Endothelial cell of umbilical vein (primary cell): ENCODE data around the gene JMJD6. TPM values are rescaled to one million over a fixed set of nuclear protein-coding genes. Genes with fewer than 3 reads are reported as not detected.

ENCODE experiments used
- BruUV-seq: library from RNA; stranded (reverse); fragments of 400-500 nt; replicated peaks from 2 replicates; lab custom pipeline; 2021; lab: Mats Ljungman, UMichigan
- CTCF ChIA-PET: fragments of 300-600, 350-600 bp; sonication (Branson Sonifier 250); formaldehyde crosslinking; loops from one replicate; lab custom pipeline; 2021; ENCODE audit warnings: antibody characterized with exemption, inconsistent platforms; lab: Charles Lee
- POLR2A ChIA-PET: fragments of 300-600, 350-600 bp; sonication (Branson Sonifier 250); formaldehyde crosslinking; loops from one replicate; lab custom pipeline; 2021; ENCODE audit warnings: antibody characterized with exemption, inconsistent platforms; lab: Charles Lee
- DNase-seq: peaks from one replicate; pipeline ENCODE4 v3.0.0-alpha.2; 2011; ENCODE audit warnings: low read depth, low spot score
- FAIRE-seq: peaks from 2 replicates; lab custom pipeline; 2011; peaks lifted over from hg19 to GRCh38; lab: Jason Lieb, UNC
- H2AFZ ChIP-seq: 2 replicates; pipeline ENCODE4 v1.6.0; 2012; ENCODE audit warnings: low read depth, low read length, control low read depth, inconsistent platforms
- H3K27ac ChIP-seq: 2 replicates; pipeline ENCODE4 v1.5.1; 2011; ENCODE audit warnings: low read depth, mild to moderate bottlenecking, control low read depth, low read length, moderate library complexity; ENCODE audit not compliant: insufficient read depth
- H3K27me3 ChIP-seq, 2 experiments: 2 replicates each; pipeline versions ENCODE4 v1.6.0 to v1.6.1; 2011; ENCODE audit warnings: low read length in 2 of 2, mixed read lengths in 1 of 2; ENCODE audit not compliant: control insufficient read depth in 2 of 2, insufficient read depth in 2 of 2
- H3K36me3 ChIP-seq, 2 experiments: 2 replicates in 1 of 2; 3 replicates in 1 of 2; pipeline ENCODE4 v1.5.1; 2011; ENCODE audit warnings: low read length in 2 of 2, mild to moderate bottlenecking in 1 of 2, moderate library complexity in 1 of 2; ENCODE audit not compliant: control insufficient read depth in 2 of 2, insufficient read depth in 2 of 2; ENCODE audit errors: extremely low read depth in 1 of 2
- H3K4me1 ChIP-seq: 3 replicates; pipeline ENCODE4 v1.5.1; 2011; ENCODE audit warnings: mild to moderate bottlenecking, low read length; ENCODE audit not compliant: control insufficient read depth, insufficient read depth; ENCODE audit errors: extremely low read depth
- H3K4me2 ChIP-seq: 2 replicates; pipeline ENCODE4 v1.6.1; 2011; ENCODE audit warnings: low read length, control low read depth, mixed read lengths; ENCODE audit not compliant: insufficient read depth
- H3K4me3 ChIP-seq, 3 experiments: fragments of 200-600 bp in 1 of 3; sonication (generic), shearing (Covaris generic) in 1 of 3; replicated peaks in 1 of 3; 2 replicates each; pipeline ENCODE4 v1.5.1; 2011 to 2016; ENCODE audit warnings: control low read depth in 3 of 3, low read length in 3 of 3, mild to moderate bottlenecking in 2 of 3, inconsistent platforms in 1 of 3, low read depth in 1 of 3, moderate library complexity in 1 of 3; ENCODE audit not compliant: insufficient read depth in 1 of 3
- H3K79me2 ChIP-seq: 2 replicates; pipeline ENCODE4 v1.6.0; 2012; ENCODE audit warnings: low read length, inconsistent platforms; ENCODE audit not compliant: control insufficient read depth, insufficient read depth
- H3K9ac ChIP-seq: replicated peaks from 2 replicates; pipeline ENCODE3; 2011; ENCODE audit warnings: low read length, control low read depth; ENCODE audit not compliant: insufficient read depth; ENCODE audit errors: extremely low read depth
- H3K9me1 ChIP-seq: replicated peaks from 3 replicates; pipeline ENCODE4 v1.6.0; 2011; ENCODE audit warnings: mild to moderate bottlenecking, low read length; ENCODE audit not compliant: control insufficient read depth, insufficient read depth; ENCODE audit errors: extremely low read depth
- H3K9me3 ChIP-seq: replicated peaks from 2 replicates; pipeline ENCODE4 v1.5.1; 2012; ENCODE audit warnings: low read length, inconsistent platforms; ENCODE audit not compliant: control insufficient read depth, insufficient read depth
- H4K20me1 ChIP-seq: replicated peaks from 2 replicates; pipeline ENCODE3; 2011; ENCODE audit warnings: mild to moderate bottlenecking, low read length; ENCODE audit not compliant: control insufficient read depth, insufficient read depth; ENCODE audit errors: extremely low read depth
- FOS ChIP-seq: IDR thresholded peaks from 2 replicates; pipeline ENCODE4 v1.6.1; 2011; ENCODE audit warnings: mild to moderate bottlenecking, low read length, moderate library complexity, borderline replicate concordance; ENCODE audit not compliant: insufficient read depth
- GATA2 ChIP-seq: IDR thresholded peaks from 2 replicates; pipeline ENCODE4 v1.7.0; 2011; ENCODE audit warnings: low read depth, mild to moderate bottlenecking, moderate library complexity, mixed read lengths, low read length; ENCODE audit not compliant: insufficient read length, insufficient read depth
- JUN ChIP-seq: IDR thresholded peaks from 2 replicates; pipeline ENCODE4 v1.6.1; 2011; ENCODE audit warnings: borderline replicate concordance, low read depth; ENCODE audit not compliant: insufficient read length, insufficient read depth
- dilution Hi-C: fragments of 300-500 bp; cut with MboI; formaldehyde crosslinking; loops from one replicate; pipeline ENCODE4 v1.15.0; 2019; ENCODE audit warnings: low sequenced_read_pairs; ENCODE audit not compliant: extremely low pct_ligation_motif_present
- intact Hi-C: fragments of 100-400 bp; cut with micrococcal nuclease; formaldehyde crosslinking; loops from one replicate; pipeline ENCODE4 v1.10.0; 2022
- polyA plus RNA-seq, 4 experiments: library from polyadenylated mRNA; depleted of rRNA in 3 of 4; stranded (reverse) in 3 of 4; unstranded in 1 of 4; fragments of >200 nt; gene quantifications; 2 replicates each; pipeline versions ENCODE4 v1.2.1 to v1.2.3, GENCODE V29; 2011 to 2012; ENCODE audit warnings: missing spikeins in 1 of 4
- total RNA-seq: library from RNA; stranded (reverse); gene quantifications from 2 replicates; pipeline ENCODE4 v1.2.3, GENCODE V29; 2021
- TF ChIP-seq, protein P1 (sequence below): IDR thresholded peaks from 2 replicates; pipeline ENCODE4 v1.6.1; 2011; ENCODE audit not compliant: insufficient read depth, insufficient read length
- TF ChIP-seq, protein P2 (sequence below), 2 donors: IDR thresholded peaks; 1 replicate in 1 of 2; 2 replicates in 1 of 2; pipeline ENCODE4 v1.5.1; 2011; ENCODE audit warnings: low read length in 2 of 2, mild to moderate bottlenecking in 2 of 2, moderate library complexity in 2 of 2, control low read depth in 1 of 2, inconsistent platforms in 1 of 2, low read depth in 1 of 2; ENCODE audit not compliant: insufficient read depth in 1 of 2; ENCODE audit errors: extremely low read depth in 1 of 2

The JMJD6 gene
- total and polyA plus RNA-seq, 2 donors (not counting 3 experiments of a cell fraction or from before 2014, with no cell fraction given), result 19.8 to 36.6 TPM

DNA sequence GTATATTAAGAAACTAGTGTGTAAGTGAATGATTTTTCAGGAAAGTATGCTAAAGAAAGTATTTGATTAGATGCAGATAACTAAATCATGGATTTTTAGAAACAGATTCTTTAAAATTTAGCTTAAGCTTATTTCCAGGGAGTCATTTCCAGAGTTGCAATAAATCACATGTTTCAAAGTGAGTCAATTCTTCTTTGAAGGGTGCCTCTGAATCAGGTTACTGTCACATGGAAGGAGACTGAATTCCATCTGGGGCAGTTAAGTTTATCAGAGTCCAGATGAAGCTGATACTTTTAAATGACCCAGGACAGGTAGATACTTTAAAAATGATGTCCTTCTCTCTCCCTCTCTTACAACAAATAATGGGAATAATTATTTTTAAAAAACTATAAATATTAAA lies 16.6 kb upstream of the JMJD6 start:
- Histone ChIP-seq H3K4me2 (no peak overlapping the region), H3K9me3 (no peaks in the 10 kb centered on the region), H3K27ac (no peak overlapping the region), H3K27me3 (no peaks in the 10 kb centered on the region), H2AFZ (no peak overlapping the region), H3K4me3 (no peak overlapping the region), H3K4me1 (peaks cover 14% of the 10 kb centered on the region), H3K9me1 (no peaks in the 10 kb centered on the region), H3K79me2 (peaks cover 13% of the 10 kb centered on the region), H3K36me3 (peaks cover 2 to 6% of the 10 kb centered on the region in 2 experiments), H4K20me1 (no peaks in the 10 kb centered on the region), H3K9ac (no peak overlapping the region)
- ChIA-PET CTCF (interaction anchor here (0.9 kb wide), 1 partner anchor 29 kb away, joined by 3 read pairs; no protein-coding TSS in a partner anchor), POLR2A (no interaction called here)
- no TSS peak for BruUV-seq
- dilution Hi-C loops (no loop called here), intact Hi-C loops (no loop called here)
- DNase-seq, result no peak
- TF ChIP-seq FOS (no peak), GATA2 (no peak), JUN (no peak)
- TF ChIP-seq, protein P1, sequence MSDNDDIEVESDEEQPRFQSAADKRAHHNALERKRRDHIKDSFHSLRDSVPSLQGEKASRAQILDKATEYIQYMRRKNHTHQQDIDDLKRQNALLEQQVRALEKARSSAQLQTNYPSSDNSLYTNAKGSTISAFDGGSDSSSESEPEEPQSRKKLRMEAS, result no peak
- TF ChIP-seq, protein P2, sequence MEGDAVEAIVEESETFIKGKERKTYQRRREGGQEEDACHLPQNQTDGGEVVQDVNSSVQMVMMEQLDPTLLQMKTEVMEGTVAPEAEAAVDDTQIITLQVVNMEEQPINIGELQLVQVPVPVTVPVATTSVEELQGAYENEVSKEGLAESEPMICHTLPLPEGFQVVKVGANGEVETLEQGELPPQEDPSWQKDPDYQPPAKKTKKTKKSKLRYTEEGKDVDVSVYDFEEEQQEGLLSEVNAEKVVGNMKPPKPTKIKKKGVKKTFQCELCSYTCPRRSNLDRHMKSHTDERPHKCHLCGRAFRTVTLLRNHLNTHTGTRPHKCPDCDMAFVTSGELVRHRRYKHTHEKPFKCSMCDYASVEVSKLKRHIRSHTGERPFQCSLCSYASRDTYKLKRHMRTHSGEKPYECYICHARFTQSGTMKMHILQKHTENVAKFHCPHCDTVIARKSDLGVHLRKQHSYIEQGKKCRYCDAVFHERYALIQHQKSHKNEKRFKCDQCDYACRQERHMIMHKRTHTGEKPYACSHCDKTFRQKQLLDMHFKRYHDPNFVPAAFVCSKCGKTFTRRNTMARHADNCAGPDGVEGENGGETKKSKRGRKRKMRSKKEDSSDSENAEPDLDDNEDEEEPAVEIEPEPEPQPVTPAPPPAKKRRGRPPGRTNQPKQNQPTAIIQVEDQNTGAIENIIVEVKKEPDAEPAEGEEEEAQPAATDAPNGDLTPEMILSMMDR (IDR thresholded peaks at IDR 0.05; ENCODE audit: extremely low read depth in 1 of 2, insufficient read depth in 1 of 2, low read depth in 1 of 2, low read length in 2 of 2), result no peak
- no peak for FAIRE-seq
